COR-L47 (cell line): ENCODE results near the gene GUCY1A1.
A peak's percentile ranks its signal among the peaks of the same experiment; 100 is the strongest.
"Not testable (repeated sequence)": the region's sequence is repeated elsewhere in the genome, so short reads cannot be mapped to it uniquely, and the experiment has no call there.

Experiments
- DNase-seq: peaks from one replicate; lab custom pipeline; 2025; lab: John Stamatoyannopoulos, UW

Gene GUCY1A1, protein sequence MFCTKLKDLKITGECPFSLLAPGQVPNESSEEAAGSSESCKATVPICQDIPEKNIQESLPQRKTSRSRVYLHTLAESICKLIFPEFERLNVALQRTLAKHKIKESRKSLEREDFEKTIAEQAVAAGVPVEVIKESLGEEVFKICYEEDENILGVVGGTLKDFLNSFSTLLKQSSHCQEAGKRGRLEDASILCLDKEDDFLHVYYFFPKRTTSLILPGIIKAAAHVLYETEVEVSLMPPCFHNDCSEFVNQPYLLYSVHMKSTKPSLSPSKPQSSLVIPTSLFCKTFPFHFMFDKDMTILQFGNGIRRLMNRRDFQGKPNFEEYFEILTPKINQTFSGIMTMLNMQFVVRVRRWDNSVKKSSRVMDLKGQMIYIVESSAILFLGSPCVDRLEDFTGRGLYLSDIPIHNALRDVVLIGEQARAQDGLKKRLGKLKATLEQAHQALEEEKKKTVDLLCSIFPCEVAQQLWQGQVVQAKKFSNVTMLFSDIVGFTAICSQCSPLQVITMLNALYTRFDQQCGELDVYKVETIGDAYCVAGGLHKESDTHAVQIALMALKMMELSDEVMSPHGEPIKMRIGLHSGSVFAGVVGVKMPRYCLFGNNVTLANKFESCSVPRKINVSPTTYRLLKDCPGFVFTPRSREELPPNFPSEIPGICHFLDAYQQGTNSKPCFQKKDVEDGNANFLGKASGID

DNA sequence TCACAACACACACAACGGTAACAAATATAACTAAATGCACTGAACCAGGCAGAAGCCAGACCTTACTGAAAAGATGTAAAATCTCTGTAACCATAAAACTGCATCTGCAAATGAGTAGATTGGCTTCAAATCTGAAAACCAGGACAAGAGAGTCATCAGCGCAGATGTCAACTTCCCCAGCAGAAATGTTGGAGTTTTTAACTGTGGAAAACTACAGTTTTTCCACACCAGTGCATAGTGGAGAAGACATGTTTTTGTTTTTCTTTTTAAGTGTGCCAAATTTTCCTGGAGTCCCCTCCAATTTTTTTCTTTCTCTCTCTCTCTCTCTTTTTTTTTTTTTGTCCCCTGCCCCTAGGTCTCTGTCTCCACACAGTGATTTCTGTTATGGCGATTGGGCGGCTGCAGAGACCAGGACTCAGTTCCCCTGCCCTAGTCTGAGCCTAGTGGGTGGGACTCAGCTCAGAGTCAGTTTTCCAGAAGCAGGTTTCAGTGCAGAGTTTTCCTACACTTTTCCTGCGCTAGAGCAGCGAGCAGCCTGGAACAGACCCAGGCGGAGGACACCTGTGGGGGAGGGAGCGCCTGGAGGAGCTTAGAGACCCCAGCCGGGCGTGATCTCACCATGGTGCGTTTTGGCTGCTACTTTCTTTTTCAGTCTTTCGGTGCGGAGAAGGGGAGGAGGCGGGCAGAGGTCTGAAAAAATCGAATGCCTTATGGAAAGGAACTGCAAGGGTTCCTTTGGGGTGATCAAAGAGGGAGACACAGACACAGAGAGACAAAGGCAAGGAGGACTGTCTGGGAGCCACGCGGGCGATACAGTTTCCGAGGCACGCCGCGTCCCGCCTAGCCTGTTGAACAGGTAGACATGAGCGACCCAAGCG, at the start of gene GUCY1A1:
GUCY1A1 (plus strand) TSS at position 505 of the 878 bp plus-strand sequence. CDS start 30,020 bp downstream, outside the sequence.
- peak; percentile 69 for DNase-seq

DNA sequence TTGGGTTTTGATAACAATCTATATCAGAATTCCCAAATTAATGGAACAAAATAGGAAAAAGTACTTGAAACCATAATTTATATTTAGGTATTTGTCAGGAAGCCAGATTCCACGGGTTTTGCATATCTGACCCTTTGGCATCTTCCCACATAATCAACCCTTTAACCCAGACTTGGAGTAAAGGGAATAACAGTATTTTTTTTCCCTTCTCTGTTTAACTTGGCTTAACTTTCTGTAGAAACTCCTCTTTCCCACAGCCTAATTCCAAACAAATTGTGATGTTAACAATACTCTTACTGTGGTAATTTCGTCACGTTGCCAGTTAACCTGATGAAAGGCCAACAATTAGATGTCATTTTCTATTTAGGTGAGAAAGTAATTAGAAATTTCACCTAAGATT, 49.4 kb upstream of the GUCY1A1 start:
- DNase-seq, result no peak

DNA sequence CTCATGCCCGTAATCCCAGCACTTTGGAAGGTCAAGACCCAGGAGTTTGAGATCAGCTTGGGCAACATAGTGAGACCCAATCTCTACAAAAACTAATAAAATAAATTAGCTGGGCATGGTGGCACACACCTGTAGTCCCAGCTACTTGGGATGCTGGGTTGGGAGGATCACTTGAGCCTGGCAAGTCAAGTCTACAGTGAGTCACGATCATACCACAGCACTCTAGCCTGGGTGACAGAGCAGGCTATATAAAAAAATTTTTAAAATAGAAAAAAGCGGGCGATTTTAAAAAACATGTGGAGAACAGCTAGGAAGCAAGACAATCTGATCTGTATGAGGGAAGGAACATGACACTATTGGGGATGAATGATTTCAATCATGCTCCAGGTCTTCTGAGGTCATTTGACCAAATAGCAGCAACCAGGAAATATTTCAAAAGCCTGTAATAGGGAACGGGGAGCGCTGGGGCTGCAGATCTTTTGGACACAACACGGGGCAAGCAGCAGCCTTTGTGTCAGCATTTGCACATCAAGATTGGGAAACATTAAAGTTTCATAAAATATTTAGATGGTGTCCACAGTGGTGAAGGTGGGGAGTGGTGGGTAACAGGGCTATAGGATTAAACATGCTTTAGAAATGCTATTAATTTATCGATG, 48.3 kb upstream of the GUCY1A1 start:
- no peak for DNase-seq

DNA sequence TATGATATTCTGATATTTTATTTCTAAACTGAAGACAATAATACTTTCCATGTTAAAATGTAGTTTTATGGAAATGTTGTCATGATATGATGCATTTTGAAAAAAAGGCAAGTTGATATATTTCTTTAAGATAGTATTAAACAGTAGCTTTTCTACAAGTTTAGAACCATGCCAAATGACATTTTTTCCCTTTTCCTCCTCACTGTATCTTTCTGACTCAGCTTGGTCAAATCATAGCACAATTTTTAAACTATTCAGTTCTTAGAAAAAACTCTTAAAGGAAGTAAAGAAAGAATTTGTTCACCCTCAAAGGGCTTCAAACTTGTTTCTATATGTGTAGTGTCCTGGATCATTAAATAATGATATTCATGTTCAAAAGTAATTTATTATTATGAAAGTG, 46.0 kb upstream of the GUCY1A1 start:
- no peak for DNase-seq

DNA sequence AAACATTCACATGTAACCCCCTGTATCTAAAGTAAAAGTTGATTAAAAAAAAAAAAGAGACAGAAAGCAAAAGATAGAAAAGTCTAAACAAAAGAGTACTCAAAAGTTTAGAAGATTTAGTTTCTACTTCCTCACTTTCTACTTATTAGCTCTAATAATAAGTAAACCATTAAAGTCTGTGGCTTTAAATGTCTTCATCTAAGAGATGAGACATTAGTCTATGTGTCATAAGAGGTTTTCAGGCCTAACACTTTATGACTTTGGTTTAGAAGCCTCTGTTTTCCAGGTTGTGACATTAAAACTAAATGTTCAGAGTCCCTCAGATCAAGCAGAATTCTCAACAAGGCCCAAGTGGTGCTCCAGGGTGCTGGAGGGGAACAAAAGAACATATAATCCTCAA, 42.2 kb upstream of the GUCY1A1 start:
- no peak for DNase-seq

DNA sequence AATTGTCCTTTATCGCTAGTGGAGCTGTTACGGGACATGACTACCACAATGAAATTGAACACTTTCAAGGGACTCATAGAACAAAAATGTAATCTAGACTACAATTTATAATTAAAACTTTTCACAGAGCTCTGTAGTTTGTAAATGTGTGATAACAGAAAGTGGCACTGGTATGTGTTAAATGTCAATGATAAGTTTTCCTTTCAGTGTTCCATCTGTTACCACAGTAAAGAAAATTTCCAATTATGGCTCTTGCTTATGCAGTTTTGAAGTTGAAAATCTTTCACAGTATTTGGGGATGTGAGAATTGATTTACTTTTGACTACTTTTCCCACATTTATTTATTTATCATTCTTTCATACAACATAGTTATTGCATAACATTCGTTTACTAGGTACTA, 40.1 kb upstream of the GUCY1A1 start:
- no peak for DNase-seq

DNA sequence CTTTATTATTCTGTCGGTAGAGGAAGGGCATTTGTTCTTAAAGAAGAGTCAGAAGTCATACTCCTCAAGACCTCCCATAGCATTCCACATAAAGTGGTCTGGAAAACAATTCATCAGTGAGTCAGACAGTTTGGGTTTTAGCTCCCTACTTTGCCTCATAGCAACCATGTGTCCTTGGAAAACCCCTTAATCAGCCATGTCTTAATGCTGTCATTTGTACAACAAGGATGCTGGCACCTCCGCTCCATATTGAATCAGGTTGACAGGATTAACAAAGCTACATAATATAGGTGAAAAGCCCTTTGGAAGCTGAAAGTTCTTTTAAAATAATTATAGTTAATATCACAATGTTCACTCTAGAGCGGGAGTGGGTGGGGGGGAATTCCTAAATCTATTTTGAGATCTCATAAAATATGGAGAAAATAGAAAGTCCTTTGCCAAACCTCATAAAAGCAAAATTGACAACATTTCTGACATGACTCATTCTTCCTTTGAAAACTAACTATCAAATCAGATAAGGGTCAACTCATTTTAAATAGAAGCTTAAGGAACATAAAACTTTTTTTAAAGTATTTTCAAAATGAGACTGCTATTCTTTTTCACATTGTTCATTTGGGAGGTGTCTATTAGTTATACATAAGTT, 37.3 kb upstream of the GUCY1A1 start:
- DNase-seq, result no peak

DNA sequence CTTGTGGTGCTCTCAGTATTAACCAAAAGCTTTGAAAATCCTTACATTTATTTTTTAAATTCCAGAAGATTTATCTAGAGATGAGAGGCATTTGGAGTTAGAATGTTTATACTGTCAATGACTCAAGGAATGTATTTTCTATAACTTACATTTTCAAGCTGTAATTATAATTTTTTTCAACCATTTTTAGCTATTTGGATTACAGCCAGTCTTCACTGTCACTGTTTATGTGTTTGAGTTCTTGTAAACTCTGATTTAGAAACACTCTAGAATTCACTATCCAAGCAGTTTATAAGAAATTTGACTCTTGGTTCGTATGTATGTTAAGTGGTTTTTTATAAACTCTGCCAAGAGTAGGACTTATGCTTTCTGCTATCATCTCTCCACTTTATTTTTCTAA, 36.7 kb upstream of the GUCY1A1 start:
- DNase-seq, result no peak

DNA sequence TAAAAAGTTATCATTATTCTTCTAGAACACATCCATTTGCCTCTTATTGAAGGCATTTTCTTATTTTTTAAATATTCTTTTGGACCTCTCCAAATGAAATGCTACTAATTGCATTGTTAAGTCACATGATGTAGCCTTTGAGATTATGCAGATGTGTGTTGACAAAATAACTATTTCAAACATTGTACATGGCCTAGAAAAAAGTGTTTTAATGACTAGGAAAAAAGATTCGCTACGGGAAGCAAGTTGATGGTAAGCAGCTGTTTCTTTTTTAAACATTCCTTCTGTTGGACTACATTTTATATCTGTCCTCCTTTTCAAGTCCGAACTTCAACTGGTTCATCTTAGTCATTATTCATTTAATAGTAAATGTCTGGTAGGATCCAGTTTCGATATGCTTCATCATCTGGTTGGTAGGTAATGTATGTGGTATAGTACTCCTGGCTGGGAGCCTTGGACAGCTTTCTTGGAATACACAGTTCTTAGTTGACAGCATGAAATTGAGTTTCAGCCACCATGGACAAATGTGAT, 34.3 kb upstream of the GUCY1A1 start:
- no peak for DNase-seq

DNA sequence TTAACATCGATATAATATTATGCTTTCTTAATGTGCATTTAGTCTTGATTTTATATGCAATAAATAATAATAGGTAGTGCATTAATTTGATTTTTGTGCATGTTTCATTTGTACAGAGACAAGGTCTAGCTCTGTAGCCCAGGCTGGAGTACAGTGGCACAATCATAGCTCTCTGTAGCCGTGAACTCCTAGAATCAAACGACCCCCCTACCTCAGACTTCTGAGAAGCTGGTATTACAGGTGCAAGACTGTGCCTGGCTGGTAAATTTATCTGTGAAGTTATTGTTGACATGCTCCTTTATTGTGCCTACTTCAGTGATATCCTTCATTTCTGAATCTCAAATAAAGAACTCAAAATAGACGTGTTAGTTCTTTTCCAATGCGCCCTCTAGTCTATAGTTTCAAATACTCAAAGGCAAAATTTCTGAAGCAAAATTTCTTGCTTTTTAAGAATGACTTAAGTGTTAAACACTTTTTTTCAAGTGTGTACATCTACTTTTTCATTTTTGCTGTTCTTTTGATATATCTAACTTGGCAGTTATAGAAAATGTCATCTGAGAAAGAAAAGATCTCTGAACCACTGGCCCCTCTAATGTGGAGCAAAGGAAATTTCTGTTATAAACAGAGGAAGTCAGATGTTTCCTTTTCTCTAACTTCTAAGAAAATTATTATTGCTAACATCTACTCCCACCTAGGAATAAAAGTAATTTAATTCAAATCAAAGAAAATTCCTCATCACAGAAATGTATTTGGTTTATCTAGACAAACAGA, 28.3 kb upstream of the GUCY1A1 start:
- DNase-seq, result no peak

DNA sequence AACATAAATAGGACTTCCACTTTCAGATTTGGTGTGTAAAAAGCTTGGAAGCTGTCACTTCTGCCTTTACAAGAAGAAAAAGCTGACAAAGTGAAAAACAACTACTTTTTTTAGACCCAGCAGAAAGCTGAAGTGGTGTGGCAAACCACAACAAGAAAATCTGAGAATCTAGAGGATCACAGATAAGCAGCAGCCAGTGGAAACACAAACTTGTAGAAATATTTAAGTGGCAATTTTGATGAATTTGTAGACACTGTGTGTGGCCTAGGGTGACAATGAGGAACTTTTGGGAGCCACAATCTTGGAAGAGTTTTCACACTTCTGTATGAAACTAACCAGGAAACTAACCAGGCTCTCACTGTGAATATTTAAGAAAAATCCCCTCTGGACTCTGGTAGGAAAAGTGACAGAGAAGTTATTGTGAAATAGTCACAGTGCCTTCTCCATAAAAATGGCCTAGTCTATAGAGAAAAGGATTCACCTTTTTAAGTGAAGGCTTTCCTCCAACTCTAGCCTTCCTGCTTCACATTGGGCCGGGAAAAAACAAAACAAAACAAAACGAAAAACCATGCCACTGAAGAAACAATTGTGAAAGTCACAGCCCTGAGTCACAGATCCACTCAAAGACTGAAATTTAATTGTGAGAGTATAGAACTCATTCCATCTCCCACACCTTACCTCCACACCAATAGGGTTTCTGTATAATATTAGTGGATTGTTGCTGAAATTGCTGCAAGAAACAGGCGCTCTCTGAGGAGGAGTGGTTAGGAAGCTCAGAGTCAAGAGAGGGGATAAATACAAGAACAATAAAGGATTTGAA, 26.7 kb upstream of the GUCY1A1 start:
- no peak for DNase-seq

DNA sequence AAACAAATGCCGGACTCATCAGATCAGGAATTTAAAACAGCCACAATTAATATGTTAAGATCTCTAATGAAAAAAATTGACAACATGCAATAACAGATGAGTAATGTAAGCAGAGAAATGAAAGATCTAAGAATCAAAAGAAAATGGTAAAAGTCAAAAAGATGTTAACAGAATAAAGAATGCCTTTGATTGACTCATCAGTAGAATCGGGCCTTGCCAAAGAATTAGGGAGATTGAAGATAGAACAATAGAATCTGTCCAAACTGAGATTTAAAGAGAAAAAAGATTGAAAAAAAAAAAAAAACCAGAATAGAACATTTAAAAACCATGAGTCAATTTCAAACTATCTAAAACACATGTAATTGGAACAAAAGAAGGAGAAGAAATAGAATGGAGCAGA, 25.9 kb upstream of the GUCY1A1 start:
- no peak for DNase-seq

DNA sequence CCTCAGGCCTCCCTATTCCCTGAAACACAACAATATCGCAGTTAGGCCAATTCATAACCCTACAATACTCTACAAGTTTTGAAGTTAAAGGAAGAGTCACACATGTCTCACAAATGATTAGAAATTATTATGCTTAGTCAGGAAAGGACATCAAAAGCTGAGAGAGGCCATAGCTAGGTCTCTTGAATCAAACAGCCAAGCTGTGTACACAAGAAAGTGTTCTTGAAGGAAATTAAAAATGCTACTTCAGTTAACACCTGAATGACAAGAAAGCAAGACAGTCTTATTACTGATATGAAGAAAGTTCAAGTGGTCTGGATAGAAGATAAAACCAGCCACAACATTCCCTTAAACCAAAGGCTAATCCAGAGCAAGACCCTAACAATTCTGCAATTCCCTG, 23.6 kb upstream of the GUCY1A1 start:
- DNase-seq, result no peak

DNA sequence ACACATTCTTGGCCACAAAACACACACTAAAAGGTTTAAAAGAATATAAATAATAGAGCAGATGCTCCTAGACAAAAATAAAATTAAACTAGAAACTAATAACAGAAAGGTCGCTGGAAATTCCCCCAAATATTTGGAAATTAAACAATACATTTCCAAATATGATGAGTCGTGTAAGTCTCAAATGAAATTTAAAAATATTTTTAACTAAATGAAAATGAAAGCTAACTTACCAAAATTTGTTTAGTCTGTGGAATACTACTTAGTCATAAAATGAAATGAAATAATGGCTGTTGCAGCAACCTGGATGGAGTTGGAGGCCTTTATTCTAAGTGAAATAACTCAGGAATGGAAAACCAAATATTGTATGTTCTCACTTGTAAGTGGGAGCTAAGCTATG, 20.6 kb upstream of the GUCY1A1 start:
- DNase-seq, result no peak

DNA sequence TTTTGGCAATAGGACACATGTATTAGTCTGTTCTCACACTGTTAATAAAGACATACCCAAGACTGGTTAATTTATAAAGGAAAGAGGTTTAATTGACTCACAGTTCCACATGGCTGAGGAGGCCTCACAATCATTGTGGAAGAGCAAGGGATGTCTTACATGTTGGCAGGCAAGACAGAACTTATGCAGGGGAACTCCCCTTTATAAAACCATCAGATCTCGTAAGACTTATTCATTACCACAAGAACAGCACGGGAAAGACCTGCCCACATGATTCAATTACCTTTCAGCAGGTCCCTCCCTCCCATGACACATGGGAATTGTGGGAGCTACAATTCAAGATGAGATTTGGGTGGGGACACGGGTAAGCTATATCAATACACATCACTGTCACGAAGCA, 15.9 kb upstream of the GUCY1A1 start:
- DNase-seq, result not testable (repeated sequence)

DNA sequence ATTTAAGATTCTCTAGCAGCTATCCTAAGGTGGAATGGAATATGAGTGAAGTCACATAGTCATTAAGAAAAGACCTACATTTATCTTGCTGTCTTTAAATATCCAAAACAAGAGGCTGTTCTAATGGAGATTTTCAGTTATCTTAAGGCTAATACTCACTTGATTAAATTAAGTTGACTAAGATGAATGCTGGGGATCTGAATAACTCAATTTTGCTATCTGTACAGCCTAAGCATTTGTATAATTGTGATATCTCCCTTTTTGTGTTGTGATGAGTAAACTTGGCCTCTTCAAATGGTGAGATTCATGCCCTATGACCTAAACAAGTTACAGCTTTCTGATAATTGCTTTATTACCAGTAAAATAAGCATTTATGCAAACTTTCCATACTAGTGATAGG, 13.6 kb upstream of the GUCY1A1 start:
- no peak for DNase-seq

DNA sequence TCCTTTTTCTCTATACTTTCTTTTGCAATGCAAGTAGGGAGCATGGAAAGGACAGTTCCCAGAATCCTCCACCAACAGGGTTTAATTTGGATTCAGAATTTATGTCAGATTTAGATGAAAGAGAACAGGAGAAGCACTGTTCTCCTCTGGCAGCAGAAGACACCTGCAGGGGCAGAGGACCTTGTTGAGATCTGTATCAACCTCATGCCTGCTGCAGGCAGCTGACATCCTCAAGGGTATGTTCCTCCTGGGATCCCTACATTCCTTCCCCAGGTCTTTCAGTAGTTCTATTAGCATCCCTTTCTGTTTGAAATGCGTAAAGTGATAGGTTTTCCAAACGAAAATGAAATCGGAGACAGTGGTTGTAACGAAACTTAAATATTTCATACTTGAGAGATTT, 10.6 kb upstream of the GUCY1A1 start:
- DNase-seq, result no peak

DNA sequence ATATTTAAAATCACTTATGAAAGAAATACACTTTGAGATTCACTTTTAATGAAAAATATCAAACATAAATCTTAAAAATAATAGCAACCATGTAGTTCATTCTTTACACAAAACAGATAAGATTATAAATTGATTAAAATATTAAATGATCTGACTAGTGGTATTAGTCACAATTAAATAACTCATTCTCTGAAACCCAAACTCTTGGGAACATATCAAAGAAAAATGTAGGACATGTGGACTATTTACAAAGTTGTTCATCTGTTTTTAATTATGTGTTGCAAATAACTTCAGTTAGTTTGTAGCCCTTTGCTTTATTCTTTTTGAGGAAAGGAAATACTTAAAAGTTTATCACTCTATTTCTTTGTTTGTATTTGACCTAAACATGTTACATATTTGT, 9.5 kb upstream of the GUCY1A1 start:
- DNase-seq, result no peak

DNA sequence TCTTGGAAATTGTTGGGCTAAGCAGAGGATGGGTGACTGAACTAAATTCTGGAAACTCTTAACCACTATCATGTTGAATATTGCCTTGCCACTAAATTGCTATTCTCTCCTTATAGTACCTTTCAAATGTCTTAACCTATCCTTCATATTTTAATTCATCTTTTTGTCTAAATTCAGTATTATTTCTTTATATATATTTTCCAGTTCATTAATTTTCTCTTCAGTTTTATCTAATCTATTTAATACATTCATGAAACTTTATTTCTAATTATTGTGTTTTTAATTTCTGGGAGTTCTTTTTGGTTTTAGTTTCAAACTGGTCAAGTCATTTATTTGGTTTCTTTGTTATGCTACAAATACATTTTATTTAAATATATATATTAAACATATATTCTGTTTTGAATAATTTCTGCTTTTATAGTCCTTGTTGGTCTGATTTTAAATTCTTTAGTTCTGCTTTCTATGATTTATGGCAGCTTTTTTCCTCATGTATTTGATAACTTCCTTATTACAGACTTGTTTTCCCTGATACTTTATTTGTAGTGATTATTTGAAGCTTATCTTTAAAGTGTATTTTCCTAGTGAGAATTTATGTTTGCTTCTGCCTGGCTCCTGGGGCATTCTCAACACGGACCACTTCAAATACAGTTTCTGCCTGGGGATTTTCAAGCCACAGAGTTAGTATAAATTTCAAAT, 8.5 kb upstream of the GUCY1A1 start:
- no peak for DNase-seq
